ENCODE data around the gene DDT.
A peak's percentile ranks its signal among the peaks of the same experiment; 100 is the strongest.
"Not testable (repeated sequence)": the region's sequence is repeated elsewhere in the genome, so short reads cannot be mapped to it uniquely, and the experiment has no call there.

Gene DDT

GRCh38 chr22:23989583-23990244 is 15.5 kb upstream of the DDT start:
- DNase-seq (ENCODE audit: low spot score): not testable (repeated sequence)

DNA sequence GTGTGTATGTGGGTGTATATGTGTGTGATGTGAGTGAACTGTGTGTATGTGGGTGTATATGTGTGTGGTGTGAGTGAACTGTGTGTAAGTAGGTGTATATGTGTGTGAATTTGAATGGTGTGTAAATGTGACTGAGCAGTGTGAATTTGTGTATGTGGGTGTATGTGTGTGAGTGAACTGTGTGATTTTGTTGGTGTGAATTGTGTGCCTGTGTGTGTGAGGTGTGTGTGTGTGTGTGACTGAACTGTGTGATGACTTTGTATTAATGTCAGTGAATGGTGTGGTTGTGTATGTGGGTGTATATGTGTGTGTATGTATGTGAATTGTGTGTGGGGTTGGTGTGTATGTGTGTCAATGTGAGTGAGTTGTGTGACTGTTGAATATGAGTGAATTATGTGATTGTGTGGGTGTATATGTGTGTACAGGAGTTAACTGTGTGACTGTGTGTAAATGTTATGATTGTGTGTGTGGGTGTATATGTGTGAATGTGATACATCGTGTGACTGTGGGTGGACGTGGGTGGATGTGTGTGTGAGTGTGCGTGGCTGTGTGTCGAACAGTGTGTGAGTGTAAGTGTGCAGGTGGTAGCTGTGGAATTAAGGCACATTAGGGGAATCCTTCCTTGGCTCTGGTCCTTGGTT is 12.4 kb upstream of the DDT start:
- DNase-seq (ENCODE audit: low spot score): not testable (repeated sequence)

GRCh38 chr22:23986089-23986488 is 11.8 kb upstream of the DDT start:
- DNase-seq (ENCODE audit: low spot score): not testable (repeated sequence)

DNA sequence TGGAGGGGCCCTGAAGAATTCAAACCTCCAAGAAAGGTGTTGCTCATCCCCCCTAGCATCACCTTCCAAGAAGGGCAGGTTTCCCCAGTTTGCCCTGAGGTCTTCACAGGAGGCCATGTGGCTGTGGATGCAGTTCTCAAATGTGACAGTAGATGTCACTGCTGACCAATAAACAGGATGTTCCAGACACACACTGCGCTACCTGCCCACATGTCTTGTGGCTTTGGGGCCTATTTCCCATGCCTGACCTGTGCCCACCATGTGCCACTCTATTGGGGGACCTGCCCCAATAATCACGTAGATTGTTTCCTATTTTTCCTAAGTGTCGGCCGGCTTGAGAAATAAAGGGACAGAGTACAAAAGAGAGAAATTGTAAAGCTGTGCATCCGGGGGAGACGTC is 10.2 kb upstream of the DDT start:
- DNase-seq (ENCODE audit: low spot score): no peak

- not testable (repeated sequence) for DNase-seq (ENCODE audit: low spot score)
These were observed 6.3 kb upstream of the DDT start for GRCh38 chr22:23980567-23980966.

DNA sequence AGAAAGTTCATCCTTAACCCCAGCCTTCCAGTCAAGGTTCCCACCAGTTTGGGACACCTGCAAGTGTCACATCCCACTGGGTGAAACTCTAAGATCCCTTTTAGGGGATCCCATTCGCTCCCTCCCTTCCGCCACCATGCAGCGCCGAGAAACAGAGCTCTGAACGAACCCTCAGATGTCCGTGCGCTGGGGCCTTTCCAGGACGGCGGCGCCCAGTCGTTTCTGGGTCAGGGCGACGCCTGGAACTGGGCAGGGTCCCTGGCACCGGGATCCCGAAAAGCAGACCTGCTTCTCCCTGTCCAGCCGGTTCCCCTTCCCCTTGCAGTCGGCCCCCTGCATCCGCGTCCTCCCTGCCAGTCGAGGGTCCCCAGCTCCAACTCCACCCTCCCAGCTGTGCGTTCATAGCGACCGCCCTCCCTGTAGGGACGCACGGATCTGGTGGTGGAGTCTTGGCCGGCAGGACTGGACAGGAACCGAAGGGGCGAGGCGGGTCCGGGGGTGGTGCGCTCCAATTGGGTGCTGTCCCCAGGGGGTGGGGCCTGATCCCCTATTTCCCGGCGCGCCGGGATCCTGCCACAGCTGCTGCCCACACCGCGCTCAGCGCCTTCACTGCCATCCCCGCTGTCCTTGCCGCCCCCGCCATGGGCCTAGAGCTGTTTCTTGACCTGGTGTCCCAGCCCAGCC is 5.5 kb upstream of the DDT start, which contains the start of gene GSTT2:
Gene GSTT2 (plus strand): TSS at position 578 of the 684 bp plus-strand sequence.
- not testable (repeated sequence) for DNase-seq (ENCODE audit: low spot score)

- DNase-seq (ENCODE audit: low spot score): not testable (repeated sequence)
These were observed 3.1 kb upstream of the DDT start for GRCh38 chr22:23977304-23977703.

GRCh38 chr22:23974836-23975352 is 653 bp upstream of the DDT start:
- DNase-seq (ENCODE audit: low spot score): not testable (repeated sequence)

GRCh38 chr22:23971927-23972326 is 2.3 kb downstream of the DDT start:
- not testable (repeated sequence) for DNase-seq (ENCODE audit: low spot score)

GRCh38 chr22:23970816-23971486 is 3.3 kb downstream of the DDT start:
- no peak for DNase-seq (ENCODE audit: low spot score)

- no peak for DNase-seq (ENCODE audit: low spot score)
These were observed 4.0 kb downstream of the DDT start for GRCh38 chr22:23970201-23970641.

- DNase-seq (ENCODE audit: low spot score): no peak
These were observed 5.2 kb downstream of the DDT start for GRCh38 chr22:23969071-23969470.

- not testable (repeated sequence) for DNase-seq (ENCODE audit: low spot score)
These were observed 7.7 kb downstream of the DDT start, which contains the start of gene DDTL for GRCh38 chr22:23966568-23966967. TSS of gene DDTL (plus strand) at chr22:23966888. CDS start at chr22:23966915, 27 bp downstream.

DNA sequence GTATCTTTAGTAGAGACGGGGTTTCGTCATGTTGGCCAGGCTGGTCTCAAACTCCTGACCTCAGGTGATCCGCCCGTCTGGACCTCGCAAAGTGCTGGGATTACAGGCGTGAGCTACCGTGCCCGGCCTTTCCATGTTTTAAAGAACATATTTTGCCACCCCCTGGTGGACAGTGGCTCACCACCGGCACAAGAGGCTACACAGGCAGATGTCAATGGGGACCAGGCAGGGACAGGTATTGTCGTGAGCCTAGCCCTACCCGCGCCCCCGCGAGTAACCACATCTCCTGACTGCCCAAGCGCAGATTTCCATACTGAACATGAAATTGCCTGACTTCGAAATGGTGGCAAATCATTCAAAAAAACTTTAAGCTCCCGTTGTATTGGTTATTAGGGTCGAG is 8.1 kb downstream of the DDT start:
- DNase-seq (ENCODE audit: low spot score): not testable (repeated sequence)

DNA sequence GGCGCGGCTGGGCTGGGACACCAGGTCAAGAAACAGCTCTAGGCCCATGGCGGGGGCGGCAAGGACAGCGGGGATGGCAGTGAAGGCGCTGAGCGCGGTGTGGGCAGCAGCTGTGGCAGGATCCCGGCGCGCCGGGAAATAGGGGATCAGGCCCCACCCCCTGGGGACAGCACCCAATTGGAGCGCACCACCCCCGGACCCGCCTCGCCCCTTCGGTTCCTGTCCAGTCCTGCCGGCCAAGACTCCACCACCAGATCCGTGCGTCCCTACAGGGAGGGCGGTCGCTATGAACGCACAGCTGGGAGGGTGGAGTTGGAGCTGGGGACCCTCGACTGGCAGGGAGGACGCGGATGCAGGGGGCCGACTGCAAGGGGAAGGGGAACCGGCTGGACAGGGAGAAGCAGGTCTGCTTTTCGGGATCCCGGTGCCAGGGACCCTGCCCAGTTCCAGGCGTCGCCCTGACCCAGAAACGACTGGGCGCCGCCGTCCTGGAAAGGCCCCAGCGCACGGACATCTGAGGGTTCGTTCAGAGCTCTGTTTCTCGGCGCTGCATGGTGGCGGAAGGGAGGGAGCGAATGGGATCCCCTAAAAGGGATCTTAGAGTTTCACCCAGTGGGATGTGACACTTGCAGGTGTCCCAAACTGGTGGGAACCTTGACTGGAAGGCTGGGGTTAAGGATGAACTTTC is 13.0 kb downstream of the DDT start, which contains the start of gene GSTT2B:
Gene GSTT2B (minus strand): TSS at position 112 of the 688 bp plus-strand sequence. CDS start 64 bp downstream, at position 48.
- not testable (repeated sequence) for DNase-seq (ENCODE audit: low spot score)

- peak; percentile 83 for DNase-seq (ENCODE audit: low spot score)
These were observed 17.8 kb downstream of the DDT start for GRCh38 chr22:23956301-23956900.

DNA sequence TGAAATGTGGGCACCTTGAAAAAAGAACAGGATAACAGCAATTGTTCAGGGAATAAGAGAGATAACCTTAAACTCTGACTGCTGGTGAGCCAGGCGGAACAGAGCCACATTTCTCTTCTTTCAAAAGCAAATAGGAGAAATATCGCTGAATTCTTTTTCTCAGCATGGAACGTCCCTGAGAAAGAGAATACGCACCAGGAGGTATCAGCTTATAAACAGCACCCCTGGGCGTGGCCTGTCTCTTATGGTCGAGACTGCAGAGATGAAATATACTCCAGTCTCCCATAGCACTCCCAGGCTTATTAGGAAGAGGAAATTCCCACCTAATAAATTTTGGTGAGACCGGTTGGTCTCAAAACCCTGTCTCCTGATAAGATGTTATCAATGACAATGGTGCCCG is 18.4 kb downstream of the DDT start:
- not testable (repeated sequence) for DNase-seq (ENCODE audit: low spot score)

DNA sequence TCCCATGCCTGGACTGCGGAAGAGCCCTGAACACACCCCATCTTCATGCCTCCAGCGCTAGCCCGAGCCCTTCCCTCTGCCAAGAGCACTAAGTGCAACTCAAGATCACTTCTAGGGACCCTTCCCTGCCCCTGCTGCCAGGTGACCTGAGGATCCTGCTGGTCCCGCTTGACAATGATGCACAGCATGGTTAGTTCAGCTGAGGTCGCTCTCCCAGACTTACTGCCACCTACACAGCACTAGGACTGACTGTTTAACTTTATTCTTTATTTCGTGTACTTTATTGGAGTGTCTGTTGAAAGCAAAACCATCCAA is 19.3 kb downstream of the DDT start:
- DNase-seq (ENCODE audit: low spot score): not testable (repeated sequence)

GRCh38 chr22:23954193-23954990 is 19.8 kb downstream of the DDT start:
- DNase-seq (ENCODE audit: low spot score): not testable (repeated sequence)

DNA sequence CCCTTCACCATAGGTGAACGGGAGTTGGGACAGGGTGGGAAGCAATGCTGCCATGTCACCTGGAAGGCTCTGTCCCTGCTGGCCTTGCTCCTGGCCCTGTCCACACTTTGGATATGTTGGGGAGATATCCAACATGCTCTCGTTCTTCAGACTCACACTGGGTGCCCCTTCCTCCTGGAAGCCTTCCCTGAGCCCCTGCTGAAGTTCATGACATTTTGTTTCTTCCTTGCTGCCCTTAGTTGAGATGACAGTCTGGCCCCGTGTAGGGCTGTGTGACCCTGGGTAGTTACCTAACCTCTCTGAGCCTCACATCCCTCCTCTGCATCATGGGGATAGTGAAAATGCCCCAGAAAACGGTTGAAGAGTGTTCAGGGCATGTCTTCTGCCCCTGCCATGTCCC is 20.8 kb downstream of the DDT start:
- DNase-seq (ENCODE audit: low spot score): not testable (repeated sequence)
